SK-N-SH treated with all-trans-retinoic acid at 6 μM for 48 hours (cell line): Measurements from ENCODE around the gene ODAD3.

Source experiments
- ARNTL ChIP-seq: fragments of 450-650 bp; formaldehyde crosslinking; IDR thresholded peaks from 2 replicates; pipeline ENCODE4 v1.5.0; 2020; ENCODE audit warnings: low read depth, mild to moderate bottlenecking, moderate library complexity, borderline replicate concordance
- BACH2 ChIP-seq: fragments of 250-450 bp; sonication (Bioruptor Pico); IDR thresholded peaks from 2 replicates; pipeline ENCODE4 v1.9.0; 2021; ENCODE audit warnings: mild to moderate bottlenecking, borderline replicate concordance
- GLIS3 ChIP-seq: fragments of 250-450 bp; sonication (Bioruptor Pico); IDR thresholded peaks from 2 replicates; pipeline ENCODE4 v1.5.0; 2020; ENCODE audit warnings: mild to moderate bottlenecking, moderate library complexity
- OSR1 ChIP-seq: fragments of 250-450 bp; sonication (Bioruptor Pico); IDR thresholded peaks from 2 replicates; pipeline ENCODE4 v1.8.0; 2022; ENCODE audit warnings: moderate library complexity, mild to moderate bottlenecking, inconsistent platforms
- PPARA ChIP-seq: fragments of 250-450 bp; sonication (Bioruptor Pico); IDR thresholded peaks from 2 replicates; pipeline ENCODE4 v1.5.0; 2020; ENCODE audit warnings: mild to moderate bottlenecking, borderline replicate concordance
- TCF4 ChIP-seq: fragments of 250-450 bp; sonication (Bioruptor Pico); IDR thresholded peaks from 2 replicates; pipeline ENCODE4 v1.8.0; 2021; ENCODE audit warnings: mild to moderate bottlenecking, moderate library complexity, borderline replicate concordance
- TOX ChIP-seq: fragments of 250-450 bp; sonication (Bioruptor Pico); IDR thresholded peaks from 2 replicates; pipeline ENCODE4 v1.8.0; 2021; ENCODE audit warnings: mild to moderate bottlenecking, moderate library complexity, borderline replicate concordance
- ZFP3 ChIP-seq: fragments of 250-450 bp; sonication (Bioruptor Pico); IDR thresholded peaks from 2 replicates; pipeline ENCODE4 v1.5.0; 2020; ENCODE audit warnings: mild to moderate bottlenecking, moderate library complexity
- ZFP30 ChIP-seq: fragments of 450-650 bp; formaldehyde crosslinking; IDR thresholded peaks from 2 replicates; pipeline ENCODE4 v1.5.0; 2022; ENCODE audit warnings: mild to moderate bottlenecking, moderate library complexity
- ZNF565 ChIP-seq: fragments of 450-650 bp; formaldehyde crosslinking; conservative IDR thresholded peaks from 2 replicates; pipeline ENCODE4 v1.5.0; 2020; ENCODE audit warnings: low read depth, mild to moderate bottlenecking, moderate library complexity
- ZNF70 ChIP-seq: fragments of 450-650 bp; formaldehyde crosslinking; IDR thresholded peaks from 2 replicates; pipeline ENCODE4 v1.5.0; 2020; ENCODE audit warnings: mild to moderate bottlenecking, moderate library complexity
- TF ChIP-seq, protein P1 (sequence below): fragments of 250-450 bp; sonication (Bioruptor Pico); IDR thresholded peaks from 2 replicates; pipeline ENCODE4 v1.5.1; 2020; ENCODE audit warnings: low read depth, mild to moderate bottlenecking, moderate library complexity
- TF ChIP-seq, protein P2 (sequence below): fragments of 250-450 bp; sonication (Bioruptor Pico); IDR thresholded peaks from 2 replicates; pipeline ENCODE4 v1.8.0; 2020; ENCODE audit warnings: mild to moderate bottlenecking, moderate library complexity, borderline replicate concordance
- TF ChIP-seq, protein P3 (sequence below): fragments of 250-450 bp; sonication (Bioruptor Pico); IDR thresholded peaks from 2 replicates; pipeline ENCODE4 v1.8.0; 2021; ENCODE audit warnings: low read depth, mild to moderate bottlenecking, moderate library complexity, borderline replicate concordance

DNA sequence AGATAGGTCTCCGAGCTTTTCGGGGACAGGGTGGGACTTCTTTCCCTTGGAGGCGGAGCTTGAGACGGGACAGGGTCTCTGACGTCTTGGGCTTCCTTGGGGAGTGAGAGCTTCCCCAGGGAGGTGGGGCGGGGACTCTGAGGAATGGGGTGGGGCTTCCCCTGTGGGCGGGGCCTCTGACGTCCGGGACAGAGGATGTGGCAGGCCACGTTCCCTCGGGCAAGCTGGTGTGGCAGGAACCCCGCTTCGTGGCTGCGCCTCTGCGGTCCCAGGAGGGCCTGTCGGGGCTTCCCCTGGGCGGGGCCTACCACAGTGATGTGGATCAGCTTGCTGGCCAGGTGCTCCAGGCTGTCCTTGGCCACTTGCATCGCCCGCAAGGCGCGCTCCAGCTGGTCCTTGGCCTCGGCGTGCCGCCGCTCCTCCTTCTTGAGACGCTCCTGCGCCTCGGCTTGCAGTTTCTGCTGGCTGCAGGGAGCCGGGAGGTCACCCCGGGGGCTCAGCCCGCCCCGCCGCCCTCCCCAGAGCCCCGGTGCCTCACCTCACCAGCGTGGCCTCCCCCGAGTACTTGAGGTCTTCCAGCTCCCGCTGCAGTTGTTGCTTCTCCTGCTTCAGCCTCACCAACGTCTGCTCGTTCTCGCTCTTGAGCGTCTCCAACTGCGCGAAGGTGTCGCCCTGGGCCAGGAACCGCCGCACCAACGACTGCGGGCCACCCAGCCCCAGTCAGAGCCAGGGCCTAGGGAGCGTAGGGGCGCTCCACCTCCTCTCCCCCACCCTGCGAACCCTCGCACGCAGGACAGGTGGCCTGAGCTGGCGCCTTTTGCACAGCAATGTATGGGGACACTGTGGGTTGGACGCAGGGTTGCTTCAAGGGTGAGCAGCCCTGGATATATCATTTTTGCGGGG lies 12.5 kb downstream of the ODAD3 start:
- no peak for TF ChIP-seq BACH2 (CRISPR knock-in tag)
- no peak for TF ChIP-seq TCF4 (CRISPR knock-in tag)
- TF ChIP-seq TOX: no peak
- TF ChIP-seq ZNF70 (CRISPR knock-in tag): no peak
- no peak for TF ChIP-seq ARNTL (CRISPR knock-in tag)
- TF ChIP-seq, protein P1, sequence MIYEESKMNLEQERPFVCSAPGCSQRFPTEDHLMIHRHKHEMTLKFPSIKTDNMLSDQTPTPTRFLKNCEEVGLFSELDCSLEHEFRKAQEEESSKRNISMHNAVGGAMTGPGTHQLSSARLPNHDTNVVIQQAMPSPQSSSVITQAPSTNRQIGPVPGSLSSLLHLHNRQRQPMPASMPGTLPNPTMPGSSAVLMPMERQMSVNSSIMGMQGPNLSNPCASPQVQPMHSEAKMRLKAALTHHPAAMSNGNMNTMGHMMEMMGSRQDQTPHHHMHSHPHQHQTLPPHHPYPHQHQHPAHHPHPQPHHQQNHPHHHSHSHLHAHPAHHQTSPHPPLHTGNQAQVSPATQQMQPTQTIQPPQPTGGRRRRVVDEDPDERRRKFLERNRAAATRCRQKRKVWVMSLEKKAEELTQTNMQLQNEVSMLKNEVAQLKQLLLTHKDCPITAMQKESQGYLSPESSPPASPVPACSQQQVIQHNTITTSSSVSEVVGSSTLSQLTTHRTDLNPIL (CRISPR knock-in tag): no peak
- TF ChIP-seq, protein P2, sequence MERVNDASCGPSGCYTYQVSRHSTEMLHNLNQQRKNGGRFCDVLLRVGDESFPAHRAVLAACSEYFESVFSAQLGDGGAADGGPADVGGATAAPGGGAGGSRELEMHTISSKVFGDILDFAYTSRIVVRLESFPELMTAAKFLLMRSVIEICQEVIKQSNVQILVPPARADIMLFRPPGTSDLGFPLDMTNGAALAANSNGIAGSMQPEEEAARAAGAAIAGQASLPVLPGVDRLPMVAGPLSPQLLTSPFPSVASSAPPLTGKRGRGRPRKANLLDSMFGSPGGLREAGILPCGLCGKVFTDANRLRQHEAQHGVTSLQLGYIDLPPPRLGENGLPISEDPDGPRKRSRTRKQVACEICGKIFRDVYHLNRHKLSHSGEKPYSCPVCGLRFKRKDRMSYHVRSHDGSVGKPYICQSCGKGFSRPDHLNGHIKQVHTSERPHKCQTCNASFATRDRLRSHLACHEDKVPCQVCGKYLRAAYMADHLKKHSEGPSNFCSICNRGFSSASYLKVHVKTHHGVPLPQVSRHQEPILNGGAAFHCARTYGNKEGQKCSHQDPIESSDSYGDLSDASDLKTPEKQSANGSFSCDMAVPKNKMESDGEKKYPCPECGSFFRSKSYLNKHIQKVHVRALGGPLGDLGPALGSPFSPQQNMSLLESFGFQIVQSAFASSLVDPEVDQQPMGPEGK (CRISPR knock-in tag): no peak
- TF ChIP-seq GLIS3 (CRISPR knock-in tag): no peak
- no peak for TF ChIP-seq ZFP3
- TF ChIP-seq, protein P3, sequence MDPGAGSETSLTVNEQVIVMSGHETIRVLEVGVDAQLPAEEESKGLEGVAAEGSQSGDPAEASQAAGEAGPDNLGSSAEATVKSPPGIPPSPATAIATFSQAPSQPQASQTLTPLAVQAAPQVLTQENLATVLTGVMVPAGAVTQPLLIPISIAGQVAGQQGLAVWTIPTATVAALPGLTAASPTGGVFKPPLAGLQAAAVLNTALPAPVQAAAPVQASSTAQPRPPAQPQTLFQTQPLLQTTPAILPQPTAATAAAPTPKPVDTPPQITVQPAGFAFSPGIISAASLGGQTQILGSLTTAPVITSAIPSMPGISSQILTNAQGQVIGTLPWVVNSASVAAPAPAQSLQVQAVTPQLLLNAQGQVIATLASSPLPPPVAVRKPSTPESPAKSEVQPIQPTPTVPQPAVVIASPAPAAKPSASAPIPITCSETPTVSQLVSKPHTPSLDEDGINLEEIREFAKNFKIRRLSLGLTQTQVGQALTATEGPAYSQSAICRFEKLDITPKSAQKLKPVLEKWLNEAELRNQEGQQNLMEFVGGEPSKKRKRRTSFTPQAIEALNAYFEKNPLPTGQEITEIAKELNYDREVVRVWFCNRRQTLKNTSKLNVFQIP (CRISPR knock-in tag): no peak
- TF ChIP-seq ZNF565 (CRISPR knock-in tag): no peak
- no peak for TF ChIP-seq OSR1 (CRISPR knock-in tag)
- TF ChIP-seq ZFP30 (CRISPR knock-in tag): no peak
- TF ChIP-seq PPARA: no peak
